NT2/D1 (cell line): ENCODE measurements around the gene GPATCH1.

Experiments
- YY1 ChIP-seq: IDR thresholded peaks from 2 replicates; pipeline ENCODE4 v1.6.1; 2011; ENCODE audit not compliant: insufficient read length, insufficient read depth
- ZNF274 ChIP-seq: IDR thresholded peaks from 2 replicates; pipeline ENCODE4 v1.6.1; 2011; ENCODE audit warnings: mild to moderate bottlenecking, low read depth, low read length

GRCh38 chr19:33168528-33168927, 87.5 kb downstream of the GPATCH1 start:
- TF ChIP-seq YY1 (no peak), ZNF274 (no peak)
